Breast epithelium (tissue), 3 donors: Measurements from ENCODE around the gene OST4.

Experiments
- POLR2A ChIP-seq: fragments of 450-650 bp; IDR thresholded peaks from one replicate; pipeline ENCODE4 v1.6.1; 2016; ENCODE audit warnings: antibody characterized with exemption, mild to moderate bottlenecking, moderate library complexity
- POLR2AphosphoS5 ChIP-seq, 3 donors: sonication (generic); formaldehyde crosslinking; IDR thresholded peaks; one replicate each; pipeline ENCODE4 v1.6.1; 2017; ENCODE audit warnings: antibody characterized with exemption in 3 of 3
- TF ChIP-seq, protein P1 (sequence below), 3 donors: fragments of 450-650 bp; IDR thresholded peaks; one replicate each; pipeline ENCODE4 v1.5.1; 2016 to 2017; ENCODE audit warnings: antibody characterized with exemption in 3 of 3, mild to moderate bottlenecking in 3 of 3, moderate library complexity in 3 of 3

DNA sequence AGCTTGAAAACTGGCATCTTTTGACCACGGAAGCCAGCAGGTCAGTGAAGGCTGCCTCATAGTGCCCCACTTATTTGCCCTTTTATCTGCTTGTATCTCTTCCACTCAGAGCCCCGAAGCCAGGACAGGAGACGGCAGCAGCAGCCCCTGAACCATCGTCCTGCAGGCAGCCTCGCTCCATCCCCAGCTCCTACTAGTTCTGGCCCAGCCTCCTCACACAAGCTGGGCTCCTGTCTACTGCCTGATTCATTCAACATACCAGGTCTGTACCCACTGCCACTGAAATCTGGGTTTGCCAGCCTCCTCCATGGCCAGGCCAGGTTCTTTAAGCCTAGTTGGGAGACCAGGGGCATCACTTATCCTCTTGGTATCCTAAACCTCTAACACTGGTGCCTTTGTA lies 4.1 kb downstream of the OST4 start:
- TF ChIP-seq, protein P1, sequence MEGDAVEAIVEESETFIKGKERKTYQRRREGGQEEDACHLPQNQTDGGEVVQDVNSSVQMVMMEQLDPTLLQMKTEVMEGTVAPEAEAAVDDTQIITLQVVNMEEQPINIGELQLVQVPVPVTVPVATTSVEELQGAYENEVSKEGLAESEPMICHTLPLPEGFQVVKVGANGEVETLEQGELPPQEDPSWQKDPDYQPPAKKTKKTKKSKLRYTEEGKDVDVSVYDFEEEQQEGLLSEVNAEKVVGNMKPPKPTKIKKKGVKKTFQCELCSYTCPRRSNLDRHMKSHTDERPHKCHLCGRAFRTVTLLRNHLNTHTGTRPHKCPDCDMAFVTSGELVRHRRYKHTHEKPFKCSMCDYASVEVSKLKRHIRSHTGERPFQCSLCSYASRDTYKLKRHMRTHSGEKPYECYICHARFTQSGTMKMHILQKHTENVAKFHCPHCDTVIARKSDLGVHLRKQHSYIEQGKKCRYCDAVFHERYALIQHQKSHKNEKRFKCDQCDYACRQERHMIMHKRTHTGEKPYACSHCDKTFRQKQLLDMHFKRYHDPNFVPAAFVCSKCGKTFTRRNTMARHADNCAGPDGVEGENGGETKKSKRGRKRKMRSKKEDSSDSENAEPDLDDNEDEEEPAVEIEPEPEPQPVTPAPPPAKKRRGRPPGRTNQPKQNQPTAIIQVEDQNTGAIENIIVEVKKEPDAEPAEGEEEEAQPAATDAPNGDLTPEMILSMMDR (IDR thresholded peaks at IDR 0.05) = no peak
- TF ChIP-seq POLR2A (no peak), POLR2AphosphoS5 (IDR thresholded peaks at IDR 0.05) (no peak)
